Measurements from ENCODE around the gene SUFU. TPM values are rescaled to one million over a fixed set of nuclear protein-coding genes. Genes with fewer than 3 reads are reported as not detected.

Gene SUFU
- total RNA-seq, 1 donor from 2014 or later, result 12.5 TPM

DNA sequence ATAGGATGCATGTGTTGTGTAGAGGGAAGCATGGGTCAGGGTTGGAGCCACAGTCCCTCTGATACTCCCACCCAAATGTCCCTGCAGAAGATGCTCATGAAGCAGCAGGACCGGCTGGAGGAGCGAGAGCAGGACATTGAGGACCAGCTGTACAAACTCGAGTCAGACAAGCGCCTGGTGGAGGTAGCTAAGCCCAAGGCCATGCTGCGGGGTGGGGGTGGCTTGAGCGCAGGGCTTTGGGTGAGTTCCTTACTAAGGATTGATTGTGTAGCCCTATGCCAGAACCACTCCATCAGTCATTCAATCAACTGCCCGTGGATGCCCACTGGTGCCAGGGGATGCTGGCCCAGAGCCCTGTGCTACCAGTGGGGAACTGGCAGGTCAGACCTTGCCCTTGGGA lies 150.8 kb downstream of the SUFU start:
- Histone ChIP-seq H3K27me3 (no peaks in the 10 kb centered on the region), H3K36me3 (peaks cover 0 to 46% of the 10 kb centered on the region in 2 donors), H3K27ac (no peak overlapping the region), H3K9me3 (no peaks in the 10 kb centered on the region), H3K4me3 (no peak overlapping the region), H3K4me1 (peaks cover 67% of the 10 kb centered on the region)
- DNase-seq (ENCODE audit: extremely low spot score in 2 of 2), result no peak
- intact Hi-C loops (cut with DNase I), result no loop called here
- TF ChIP-seq, protein P1, sequence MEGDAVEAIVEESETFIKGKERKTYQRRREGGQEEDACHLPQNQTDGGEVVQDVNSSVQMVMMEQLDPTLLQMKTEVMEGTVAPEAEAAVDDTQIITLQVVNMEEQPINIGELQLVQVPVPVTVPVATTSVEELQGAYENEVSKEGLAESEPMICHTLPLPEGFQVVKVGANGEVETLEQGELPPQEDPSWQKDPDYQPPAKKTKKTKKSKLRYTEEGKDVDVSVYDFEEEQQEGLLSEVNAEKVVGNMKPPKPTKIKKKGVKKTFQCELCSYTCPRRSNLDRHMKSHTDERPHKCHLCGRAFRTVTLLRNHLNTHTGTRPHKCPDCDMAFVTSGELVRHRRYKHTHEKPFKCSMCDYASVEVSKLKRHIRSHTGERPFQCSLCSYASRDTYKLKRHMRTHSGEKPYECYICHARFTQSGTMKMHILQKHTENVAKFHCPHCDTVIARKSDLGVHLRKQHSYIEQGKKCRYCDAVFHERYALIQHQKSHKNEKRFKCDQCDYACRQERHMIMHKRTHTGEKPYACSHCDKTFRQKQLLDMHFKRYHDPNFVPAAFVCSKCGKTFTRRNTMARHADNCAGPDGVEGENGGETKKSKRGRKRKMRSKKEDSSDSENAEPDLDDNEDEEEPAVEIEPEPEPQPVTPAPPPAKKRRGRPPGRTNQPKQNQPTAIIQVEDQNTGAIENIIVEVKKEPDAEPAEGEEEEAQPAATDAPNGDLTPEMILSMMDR (IDR thresholded peaks at IDR 0.05), result no peak
- no peak for TF ChIP-seq POLR2A (IDR thresholded peaks at IDR 0.05)
- TF ChIP-seq POLR2AphosphoS5 (IDR thresholded peaks at IDR 0.05; ENCODE audit: insufficient read depth in 1 of 2, low read depth in 1 of 2), result no peak

DNA sequence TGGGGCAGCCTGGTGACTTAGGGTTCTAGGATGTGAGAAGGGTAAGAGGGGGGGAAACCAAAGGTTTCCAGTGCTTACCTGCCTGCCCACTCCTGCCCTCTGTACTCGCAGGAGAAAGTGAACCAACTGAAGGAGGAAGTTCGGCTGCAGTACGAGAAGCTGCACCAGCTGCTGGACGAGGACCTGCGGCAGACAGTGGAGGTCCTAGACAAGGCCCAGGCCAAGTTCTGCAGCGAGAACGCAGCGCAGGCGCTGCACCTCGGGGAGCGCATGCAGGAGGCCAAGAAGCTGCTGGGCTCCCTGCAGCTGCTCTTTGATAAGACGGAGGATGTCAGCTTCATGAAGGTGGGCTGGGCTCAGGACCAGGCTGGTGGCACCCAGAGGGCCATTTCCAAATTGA lies 151.2 kb downstream of the SUFU start:
- Histone ChIP-seq H3K4me1 (peaks cover 63% of the 10 kb centered on the region), H3K27me3 (no peaks in the 10 kb centered on the region), H3K36me3 (peaks cover 0 to 46% of the 10 kb centered on the region in 2 donors), H3K4me3 (no peak overlapping the region), H3K9me3 (no peaks in the 10 kb centered on the region), H3K27ac (no peak overlapping the region)
- no peak for DNase-seq (ENCODE audit: extremely low spot score in 2 of 2)
- intact Hi-C loops (cut with DNase I), result no loop called here
- TF ChIP-seq POLR2A (IDR thresholded peaks at IDR 0.05) (no peak), POLR2AphosphoS5 (IDR thresholded peaks at IDR 0.05; ENCODE audit: insufficient read depth in 1 of 2, low read depth in 1 of 2) (no peak)
- TF ChIP-seq, protein P1 (IDR thresholded peaks at IDR 0.05), result no peak

DNA sequence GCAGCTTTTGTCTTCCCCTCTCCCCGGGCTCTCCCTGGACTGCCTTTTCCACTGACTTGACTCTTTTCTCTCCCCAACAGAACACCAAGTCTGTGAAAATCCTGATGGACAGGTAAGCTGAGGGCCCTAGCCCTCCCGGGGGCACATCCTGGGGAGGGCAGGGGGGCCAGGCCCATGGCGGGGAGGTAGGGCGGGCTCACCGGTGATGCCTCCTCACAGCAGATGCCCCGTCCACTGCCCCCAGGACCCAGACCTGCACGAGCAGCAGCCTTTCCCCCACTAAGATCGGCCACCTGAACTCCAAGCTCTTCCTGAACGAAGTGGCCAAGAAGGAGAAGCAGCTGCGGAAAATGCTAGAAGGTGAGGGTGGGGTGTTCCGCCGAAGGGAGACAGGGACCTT lies 152.3 kb downstream of the SUFU start:
- Histone ChIP-seq H3K36me3 (peaks cover 0 to 46% of the 10 kb centered on the region in 2 donors), H3K4me3 (no peak overlapping the region), H3K4me1 (peaks cover 62% of the 10 kb centered on the region), H3K27me3 (no peaks in the 10 kb centered on the region), H3K27ac (no peak overlapping the region), H3K9me3 (no peaks in the 10 kb centered on the region)
- no peak for DNase-seq (ENCODE audit: extremely low spot score in 2 of 2)
- TF ChIP-seq, protein P1 (IDR thresholded peaks at IDR 0.05), result no peak
- TF ChIP-seq POLR2A (IDR thresholded peaks at IDR 0.05) (no peak), POLR2AphosphoS5 (IDR thresholded peaks at IDR 0.05; ENCODE audit: insufficient read depth in 1 of 2, low read depth in 1 of 2) (no peak)
- intact Hi-C loops (cut with DNase I), result no loop called here

DNA sequence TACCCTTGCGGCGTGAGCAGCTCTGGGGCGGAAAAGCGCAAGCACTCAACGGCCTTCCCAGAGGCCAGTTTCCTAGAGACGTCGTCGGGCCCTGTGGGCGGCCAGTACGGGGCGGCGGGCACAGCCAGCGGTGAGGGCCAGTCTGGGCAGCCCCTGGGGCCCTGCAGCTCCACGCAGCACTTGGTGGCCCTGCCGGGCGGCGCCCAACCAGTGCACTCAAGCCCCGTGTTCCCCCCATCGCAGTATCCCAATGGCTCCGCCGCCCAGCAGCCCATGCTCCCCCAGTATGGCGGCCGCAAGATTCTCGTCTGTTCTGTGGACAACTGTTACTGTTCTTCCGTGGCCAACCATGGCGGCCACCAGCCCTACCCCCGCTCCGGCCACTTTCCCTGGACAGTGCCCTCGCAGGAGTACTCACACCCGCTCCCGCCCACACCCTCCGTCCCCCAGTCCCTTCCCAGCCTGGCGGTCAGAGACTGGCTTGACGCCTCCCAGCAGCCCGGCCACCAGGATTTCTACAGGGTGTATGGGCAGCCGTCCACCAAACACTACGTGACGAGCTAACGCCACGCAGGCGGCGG lies 153.1 kb downstream of the SUFU start:
- peaks cover 60% of the 10 kb centered on the region for H3K4me1 ChIP-seq
- TF ChIP-seq, protein P1 (IDR thresholded peaks at IDR 0.05), result no peak
- TF ChIP-seq POLR2A (IDR thresholded peaks at IDR 0.05) (no peak), POLR2AphosphoS5 (IDR thresholded peaks at IDR 0.05; ENCODE audit: insufficient read depth in 1 of 2, low read depth in 1 of 2) (no peak)
- H3K9me3 ChIP-seq, result no peaks in the 10 kb centered on the region

DNA sequence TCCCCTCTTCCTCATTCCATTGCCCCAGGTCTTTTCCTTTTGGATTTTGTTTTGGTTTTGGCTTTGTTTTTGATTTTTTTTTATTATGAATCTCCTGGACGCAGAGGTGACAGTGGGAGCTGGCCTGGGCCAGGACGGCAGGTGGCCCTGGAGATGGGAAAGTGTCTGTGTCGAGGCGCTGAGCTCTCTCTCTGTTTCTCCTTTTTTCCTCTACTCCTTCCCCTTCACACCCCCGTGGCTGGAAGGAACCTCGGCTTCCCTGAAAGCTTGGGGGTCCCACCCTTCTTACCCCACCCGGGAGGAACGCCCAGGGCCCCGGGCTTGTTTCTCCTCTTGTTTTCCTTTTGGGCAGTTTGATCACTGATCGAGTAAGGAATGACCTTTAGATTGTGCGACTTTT lies 153.7 kb downstream of the SUFU start:
- no peak for TF ChIP-seq POLR2AphosphoS5 (IDR thresholded peaks at IDR 0.05; ENCODE audit: insufficient read depth in 1 of 2, low read depth in 1 of 2)
- TF ChIP-seq, protein P1 (IDR thresholded peaks at IDR 0.05), result no peak
- Histone ChIP-seq H3K4me3 (no peak overlapping the region), H3K9me3 (no peaks in the 10 kb centered on the region), H3K36me3 (peaks cover 0 to 46% of the 10 kb centered on the region in 2 donors), H3K27ac (peak overlapping the region; percentile 33), H3K27me3 (no peaks in the 10 kb centered on the region), H3K4me1 (peaks cover 54% of the 10 kb centered on the region)
- no peak for DNase-seq (ENCODE audit: extremely low spot score in 2 of 2)
- intact Hi-C loops (cut with DNase I), result no loop called here

More for the DNA sequence above, 153.1 kb downstream of the SUFU start:
- DNase-seq (ENCODE audit: extremely low spot score in 2 of 2), result no peak
- intact Hi-C loops (cut with DNase I), result no loop called here
- Histone ChIP-seq H3K27me3 (no peaks in the 10 kb centered on the region), H3K4me3 (no peak overlapping the region), H3K27ac (peak overlapping the region; percentile 33), H3K36me3 (peaks cover 0 to 46% of the 10 kb centered on the region in 2 donors)

Measured in vagina (tissue), 2 donors.